Stimulated activated CD4-positive, alpha-beta T cell treated with anti-CD3 and anti-CD28 coated beads, Interleukin-2, amount 100 ng/mL, for 4 hours (primary cell): Measurements from ENCODE around the gene VAV2.
A peak's percentile ranks its signal among the peaks of the same experiment; 100 is the strongest.

Experiments used
- DNase-seq: peaks from one replicate; pipeline ENCODE4 v3.0.0-alpha.2; 2020; ENCODE audit warnings: low read depth

The VAV2 gene

GRCh38 chr9:133991964-133992779 is at the start of gene VAV2:
Gene VAV2, minus strand, starts transcription at chr9:133992324. Its CDS starts 46 bp downstream, at chr9:133992278.
- peak; percentile 29 for DNase-seq

- no peak for DNase-seq
These were observed 49.5 kb upstream of the VAV2 start for GRCh38 chr9:134041649-134041962.

GRCh38 chr9:134040781-134041648 is 48.9 kb upstream of the VAV2 start:
- no peak for DNase-seq

- DNase-seq: no peak
These were observed 48.0 kb upstream of the VAV2 start for GRCh38 chr9:134040176-134040565.

GRCh38 chr9:134039386-134040175 is 47.5 kb upstream of the VAV2 start:
- no peak for DNase-seq

- no peak for DNase-seq
These were observed 45.5 kb upstream of the VAV2 start for GRCh38 chr9:134037641-134038040.

GRCh38 chr9:134036130-134036529 is 44.0 kb upstream of the VAV2 start:
- DNase-seq: no peak

- no peak for DNase-seq
These were observed 43.2 kb upstream of the VAV2 start for GRCh38 chr9:134035041-134036039.

- no peak for DNase-seq
These were observed 42.3 kb upstream of the VAV2 start for GRCh38 chr9:134034215-134035040.

GRCh38 chr9:134033516-134034214 is 41.5 kb upstream of the VAV2 start:
- no peak for DNase-seq

- DNase-seq: no peak
These were observed 40.5 kb upstream of the VAV2 start for GRCh38 chr9:134032456-134033222.

- DNase-seq: no peak
These were observed 39.7 kb upstream of the VAV2 start for GRCh38 chr9:134031783-134032182.

GRCh38 chr9:134030821-134031470 is 38.8 kb upstream of the VAV2 start:
- DNase-seq: no peak

GRCh38 chr9:134029248-134030226 is 37.4 kb upstream of the VAV2 start:
- DNase-seq: no peak

GRCh38 chr9:134028575-134029247 is 36.6 kb upstream of the VAV2 start:
- no peak for DNase-seq

GRCh38 chr9:134028076-134028475 is 36.0 kb upstream of the VAV2 start:
- no peak for DNase-seq

GRCh38 chr9:134027561-134027960 is 35.4 kb upstream of the VAV2 start:
- DNase-seq: no peak
